GM21381 (cell line): ENCODE measurements around the gene SMOC2.

Source experiments
- ATAC-seq: cut with Tn5 transposase; IDR thresholded peaks from one replicate; pipeline ENCODE4 v1.9.1; 2021; ENCODE audit warnings: mild to moderate bottlenecking, moderate library complexity; ENCODE audit not compliant: unreplicated experiment

The SMOC2 gene

GRCh38 chr6:168515376-168515775, 74.4 kb downstream of the SMOC2 start:
- ATAC-seq: no peak

GRCh38 chr6:168516944-168517741, 76.2 kb downstream of the SMOC2 start:
- no peak for ATAC-seq

- ATAC-seq: no peak
Observed at GRCh38 chr6:168517742-168518347, 76.9 kb downstream of the SMOC2 start.

- no peak for ATAC-seq
Observed at GRCh38 chr6:168518348-168518745, 77.4 kb downstream of the SMOC2 start.

GRCh38 chr6:168518867-168519266, 77.9 kb downstream of the SMOC2 start:
- ATAC-seq: no peak

- no peak for ATAC-seq
Observed at GRCh38 chr6:168520233-168520632, 79.2 kb downstream of the SMOC2 start.

- no peak for ATAC-seq
Observed at GRCh38 chr6:168524571-168525001, 83.6 kb downstream of the SMOC2 start.

GRCh38 chr6:168525114-168525513, 84.1 kb downstream of the SMOC2 start:
- no peak for ATAC-seq

- ATAC-seq: no peak
Observed at GRCh38 chr6:168525926-168526630, 85.1 kb downstream of the SMOC2 start.

GRCh38 chr6:168526841-168527281, 85.9 kb downstream of the SMOC2 start:
- no peak for ATAC-seq

- ATAC-seq: no peak
Observed at GRCh38 chr6:168527451-168528210, 86.6 kb downstream of the SMOC2 start.

- ATAC-seq: no peak
Observed at GRCh38 chr6:168528474-168529095, 87.6 kb downstream of the SMOC2 start.

- no peak for ATAC-seq
Observed at GRCh38 chr6:168529214-168529613, 88.2 kb downstream of the SMOC2 start.

GRCh38 chr6:168530653-168531071, 89.7 kb downstream of the SMOC2 start:
- ATAC-seq: no peak

- ATAC-seq: no peak
Observed at GRCh38 chr6:168532070-168532469, 91.1 kb downstream of the SMOC2 start.

- no peak for ATAC-seq
Observed at GRCh38 chr6:168533414-168533813, 92.4 kb downstream of the SMOC2 start.

GRCh38 chr6:168534265-168534664, 93.3 kb downstream of the SMOC2 start:
- no peak for ATAC-seq

- no peak for ATAC-seq
Observed at GRCh38 chr6:168535711-168536110, 94.7 kb downstream of the SMOC2 start.

- ATAC-seq: no peak
Observed at GRCh38 chr6:168536196-168536595, 95.2 kb downstream of the SMOC2 start.

GRCh38 chr6:168536665-168537539, 95.9 kb downstream of the SMOC2 start:
- ATAC-seq: no peak
